DND-41 (cell line): ENCODE data around the gene XRCC6.
"Not testable (repeated sequence)": the region's sequence is repeated elsewhere in the genome, so short reads cannot be mapped to it uniquely, and the experiment has no call there.

Experiments
- ATAC-seq: fragments of 200-7000 bp; cut with Tn5 transposase; 3 replicates; pipeline ENCODE4 v1.9.1; 2021; ENCODE audit warnings: low read depth; ENCODE audit not compliant: insufficient read depth
- DNase-seq: peaks from one replicate; pipeline ENCODE4 v3.0.0-alpha.2; 2020
- H2AFZ ChIP-seq: 2 replicates; pipeline ENCODE4 v1.6.0; 2012; ENCODE audit warnings: low read depth, low read length
- H3K27ac ChIP-seq: 2 replicates; pipeline ENCODE4 v1.5.1; 2012; ENCODE audit warnings: low read length, inconsistent platforms
- H3K27me3 ChIP-seq: fragments of 200-600 bp; sonication (generic); 2 replicates; pipeline ENCODE4 v1.6.0; 2012; ENCODE audit warnings: low read length, mild to moderate bottlenecking, inconsistent platforms; ENCODE audit not compliant: insufficient read depth, poor library complexity
- H3K36me3 ChIP-seq: 2 replicates; pipeline ENCODE4 v1.5.1; 2012; ENCODE audit warnings: low read length, inconsistent platforms; ENCODE audit not compliant: insufficient read depth
- H3K4me1 ChIP-seq: 2 replicates; pipeline ENCODE4 v1.5.1; 2012; ENCODE audit warnings: mild to moderate bottlenecking, low read length; ENCODE audit not compliant: insufficient read depth
- H3K4me2 ChIP-seq: 2 replicates; pipeline ENCODE4 v1.6.0; 2012; ENCODE audit warnings: mild to moderate bottlenecking, moderate library complexity, low read length, inconsistent platforms; ENCODE audit not compliant: insufficient read depth
- H3K4me3 ChIP-seq, 2 experiments: fragments of 200-600 bp in 1 of 2; shearing (Covaris generic) in 1 of 2; 2 replicates each; pipeline ENCODE4 v1.5.1; 2012 to 2016; ENCODE audit warnings: inconsistent platforms in 2 of 2, low read length in 2 of 2, mild to moderate bottlenecking in 2 of 2, low read depth in 1 of 2, moderate library complexity in 1 of 2
- H3K79me2 ChIP-seq: 2 replicates; pipeline ENCODE4 v1.6.0; 2012; ENCODE audit warnings: low read length, inconsistent platforms; ENCODE audit not compliant: insufficient read depth
- H3K9ac ChIP-seq: 2 replicates; pipeline ENCODE4 v1.6.0; 2012; ENCODE audit warnings: low read depth, mild to moderate bottlenecking, inconsistent platforms, low read length, moderate library complexity
- H3K9me3 ChIP-seq: 2 replicates; pipeline ENCODE4 v1.5.1; 2012; ENCODE audit warnings: low read length, moderate library complexity, mild to moderate bottlenecking, inconsistent platforms; ENCODE audit not compliant: insufficient read depth, severe bottlenecking
- H4K20me1 ChIP-seq: 2 replicates; pipeline ENCODE4 v1.6.0; 2012; ENCODE audit warnings: low read length; ENCODE audit not compliant: insufficient read depth
- EZH2 ChIP-seq: IDR thresholded peaks from 3 replicates; pipeline ENCODE4 v1.6.1; 2012; ENCODE audit warnings: borderline replicate concordance, low read depth, mild to moderate bottlenecking, moderate library complexity, low read length, inconsistent platforms; ENCODE audit not compliant: severe bottlenecking
- TF ChIP-seq, protein P1 (sequence below): IDR thresholded peaks from 2 replicates; pipeline ENCODE4 v1.5.1; 2012; ENCODE audit warnings: borderline replicate concordance, low read length, moderate library complexity, mild to moderate bottlenecking; ENCODE audit not compliant: poor library complexity, severe bottlenecking; ENCODE audit errors: extremely low read depth

The XRCC6 gene

DNA sequence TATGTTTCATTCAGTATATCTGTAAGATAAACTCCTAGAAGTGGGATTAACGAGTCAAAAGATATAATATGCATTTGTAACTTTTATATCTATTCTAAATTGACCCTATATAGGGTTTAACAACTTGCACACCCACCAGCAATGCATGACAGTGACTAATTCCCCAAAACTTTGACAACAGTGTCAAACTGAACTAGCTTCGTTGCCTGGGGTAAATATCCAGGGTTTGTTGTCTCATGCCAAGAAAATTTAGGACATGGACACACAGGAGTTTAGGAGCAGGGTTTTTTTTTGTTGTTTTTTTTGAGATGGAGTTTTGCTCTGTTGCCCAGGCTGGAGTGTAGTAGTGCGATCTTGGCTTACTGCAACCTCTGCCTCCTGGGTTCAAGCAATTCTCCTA lies 62.5 kb downstream of the XRCC6 start:
- Histone ChIP-seq H3K36me3 (peaks cover 32% of the 10 kb centered on the region), H3K27ac (no peak overlapping the region), H3K4me3 (no peak overlapping the region), H3K4me1 (peaks cover 50% of the 10 kb centered on the region), H3K9ac (no peak overlapping the region), H3K79me2 (peaks cover 99% of the 10 kb centered on the region), H3K4me2 (no peak overlapping the region), H2AFZ (no peak overlapping the region), H3K9me3 (no peaks in the 10 kb centered on the region), H3K27me3 (no peaks in the 10 kb centered on the region), H4K20me1 (peaks cover 55% of the 10 kb centered on the region)
- DNase-seq, result no peak
- no peak for ATAC-seq
- TF ChIP-seq EZH2, result no peak
- TF ChIP-seq, protein P1, sequence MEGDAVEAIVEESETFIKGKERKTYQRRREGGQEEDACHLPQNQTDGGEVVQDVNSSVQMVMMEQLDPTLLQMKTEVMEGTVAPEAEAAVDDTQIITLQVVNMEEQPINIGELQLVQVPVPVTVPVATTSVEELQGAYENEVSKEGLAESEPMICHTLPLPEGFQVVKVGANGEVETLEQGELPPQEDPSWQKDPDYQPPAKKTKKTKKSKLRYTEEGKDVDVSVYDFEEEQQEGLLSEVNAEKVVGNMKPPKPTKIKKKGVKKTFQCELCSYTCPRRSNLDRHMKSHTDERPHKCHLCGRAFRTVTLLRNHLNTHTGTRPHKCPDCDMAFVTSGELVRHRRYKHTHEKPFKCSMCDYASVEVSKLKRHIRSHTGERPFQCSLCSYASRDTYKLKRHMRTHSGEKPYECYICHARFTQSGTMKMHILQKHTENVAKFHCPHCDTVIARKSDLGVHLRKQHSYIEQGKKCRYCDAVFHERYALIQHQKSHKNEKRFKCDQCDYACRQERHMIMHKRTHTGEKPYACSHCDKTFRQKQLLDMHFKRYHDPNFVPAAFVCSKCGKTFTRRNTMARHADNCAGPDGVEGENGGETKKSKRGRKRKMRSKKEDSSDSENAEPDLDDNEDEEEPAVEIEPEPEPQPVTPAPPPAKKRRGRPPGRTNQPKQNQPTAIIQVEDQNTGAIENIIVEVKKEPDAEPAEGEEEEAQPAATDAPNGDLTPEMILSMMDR, result no peak

DNA sequence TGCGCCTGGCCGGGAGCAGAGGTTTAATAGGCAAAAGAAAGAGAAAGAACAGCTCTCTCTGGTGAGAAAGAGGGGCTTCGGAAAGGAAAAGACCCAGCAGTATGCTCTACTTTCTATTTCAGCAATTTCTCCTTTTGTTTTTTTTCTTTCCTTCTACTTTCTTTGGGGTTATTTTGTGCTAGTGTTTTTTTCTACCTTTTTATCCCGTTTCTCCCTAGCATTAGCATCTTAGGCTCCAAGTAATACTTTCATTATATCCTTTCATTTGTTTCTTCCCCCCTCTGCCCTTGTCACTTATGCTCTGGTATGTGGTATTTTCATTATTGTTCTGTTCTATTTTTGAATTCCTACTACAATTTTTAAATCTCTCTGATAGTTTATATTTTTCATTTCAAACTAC lies 63.1 kb downstream of the XRCC6 start:
- DNase-seq (no peak), ATAC-seq (no peak)
- no peak overlapping the region for H3K9ac ChIP-seq
- H3K4me3 ChIP-seq, result no peak overlapping the region
- TF ChIP-seq EZH2, result no peak
- TF ChIP-seq, protein P1, result no peak
- H3K9me3 ChIP-seq, result no peaks in the 10 kb centered on the region
- no peak overlapping the region for H3K27ac ChIP-seq
- no peak overlapping the region for H2AFZ ChIP-seq
- H3K4me1 ChIP-seq, result peaks cover 51% of the 10 kb centered on the region
- H3K4me2 ChIP-seq, result no peak overlapping the region
- H4K20me1 ChIP-seq, result peaks cover 54% of the 10 kb centered on the region
- peaks cover 28% of the 10 kb centered on the region for H3K36me3 ChIP-seq
- peaks cover 99% of the 10 kb centered on the region for H3K79me2 ChIP-seq
- no peaks in the 10 kb centered on the region for H3K27me3 ChIP-seq

- Histone ChIP-seq H3K9ac (peak overlapping the region; percentile 97), H3K4me3 (peak overlapping the region in 1 of 2 experiments; percentile 98; a peak in 3 of 4 replicates)
- ATAC-seq, result not testable (repeated sequence)
Measured at GRCh38 chr22:41686890-41687289, 65.8 kb downstream of the XRCC6 start.

GRCh38 chr22:41687901-41688364 lies 66.8 kb downstream of the XRCC6 start:
- Histone ChIP-seq H2AFZ (peak overlapping the region; percentile 96), H3K27me3 (no peaks in the 10 kb centered on the region), H3K4me1 (peaks cover 46% of the 10 kb centered on the region), H4K20me1 (peaks cover 22% of the 10 kb centered on the region; the same call in 1 of the 2 replicates), H3K79me2 (peaks cover 66% of the 10 kb centered on the region), H3K36me3 (peaks cover 3% of the 10 kb centered on the region), H3K4me3 (peak overlapping the region; percentile 97 to 98), H3K9me3 (no peaks in the 10 kb centered on the region), H3K27ac (peak overlapping the region; percentile 96), H3K9ac (peak overlapping the region; percentile 97), H3K4me2 (peak overlapping the region; percentile 84)
- TF ChIP-seq, protein P1, result no peak
- no peak for TF ChIP-seq EZH2
- DNase-seq (peak; percentile 47), ATAC-seq (peak; percentile 42)

More at GRCh38 chr22:41686890-41687289, 65.8 kb downstream of the XRCC6 start:
- H3K27me3 ChIP-seq, DNase-seq, H3K27ac ChIP-seq, H3K9me3 ChIP-seq, H3K36me3 ChIP-seq, H2AFZ ChIP-seq: not testable (repeated sequence)
- Histone ChIP-seq H3K79me2 (peaks cover 76% of the 10 kb centered on the region), H4K20me1 (peaks cover 30% of the 10 kb centered on the region; the same call in 1 of the 2 replicates), H3K4me2 (peak overlapping the region; percentile 84), H3K4me1 (peaks cover 51% of the 10 kb centered on the region)
